GM12878 (cell line): ENCODE data around the gene GPC5. TPM values are rescaled to one million over a fixed set of nuclear protein-coding genes. Genes with fewer than 3 reads are reported as not detected.

Experiments used
- ATAC-seq: fragments of 200-7000 bp; cut with Tn5 transposase; 3 replicates; pipeline ENCODE4 v1.9.1; 2020; ENCODE audit warnings: mild to moderate bottlenecking, moderate library complexity
- BruUV-seq: library from RNA; stranded (reverse); fragments of 400-500 nt; replicated peaks from 2 replicates; lab custom pipeline; 2021; lab: Mats Ljungman, UMichigan
- CTCF ChIA-PET: fragments of 300-600 bp; sonication (Branson Sonifier 250); formaldehyde crosslinking; extraction: SDS; loops from one replicate; lab custom pipeline; 2021; ENCODE audit warnings: inconsistent platforms; lab: Yijun Ruan, JAX
- POLR2A ChIA-PET: fragments of 350-600 bp; formaldehyde crosslinking; extraction: SDS; loops from one replicate; lab custom pipeline; 2021; ENCODE audit warnings: inconsistent platforms; lab: Charles Lee
- RAD21 ChIA-PET: fragments of 300-600 bp; sonication (Branson Sonifier 250); formaldehyde crosslinking; loops from one replicate; lab custom pipeline; 2023; ENCODE audit warnings: antibody characterized with exemption; ENCODE audit not compliant: unreplicated experiment; lab: Charles Lee
- SMC1A ChIA-PET: fragments of 300-600 bp; sonication (Branson Sonifier 250); formaldehyde crosslinking; loops from one replicate; lab custom pipeline; 2023; ENCODE audit not compliant: unreplicated experiment, uncharacterized antibody; lab: Charles Lee
- DNase-seq: peaks from one replicate; pipeline ENCODE4 v3.0.0-alpha.2; 2011; ENCODE audit warnings: low read depth, low spot score
- FAIRE-seq: peaks from 3 replicates; lab custom pipeline; 2011; peaks lifted over from hg19 to GRCh38; lab: Jason Lieb, UNC
- H2AFZ ChIP-seq: 2 replicates; pipeline ENCODE4 v1.6.0; 2011; ENCODE audit warnings: low read depth, low read length, control low read depth; ENCODE audit not compliant: control insufficient read depth
- H3K27ac ChIP-seq: 2 replicates; pipeline ENCODE4 v1.5.1; 2011; ENCODE audit warnings: control low read depth; ENCODE audit not compliant: control insufficient read depth, insufficient read depth
- H3K27me3 ChIP-seq, 2 experiments: replicated peaks in 1 of 2; 2 replicates each; pipeline versions ENCODE4 v1.6.0 to v1.6.1; 2011; ENCODE audit warnings: low read length in 1 of 2; ENCODE audit not compliant: control insufficient read depth in 2 of 2, insufficient read depth in 2 of 2
- H3K36me3 ChIP-seq, 2 experiments: 2 replicates each; pipeline ENCODE4 v1.5.1; 2011; ENCODE audit warnings: low read length in 1 of 2; ENCODE audit not compliant: control insufficient read depth in 2 of 2, insufficient read depth in 2 of 2
- H3K4me1 ChIP-seq: 2 replicates; pipeline ENCODE4 v1.6.1; 2011; ENCODE audit warnings: mild to moderate bottlenecking, low read length, moderate library complexity, mixed read lengths; ENCODE audit not compliant: control insufficient read depth, insufficient read depth
- H3K4me2 ChIP-seq: 2 replicates; pipeline ENCODE4 v1.6.0; 2011; ENCODE audit warnings: control low read depth; ENCODE audit not compliant: control insufficient read depth, insufficient read depth
- H3K4me3 ChIP-seq: fragments of 200-600 bp; sonication (generic); 2 replicates; pipeline ENCODE4 v1.5.1; 2016
- H3K79me2 ChIP-seq: 2 replicates; pipeline ENCODE4 v1.6.0; 2011; ENCODE audit warnings: low read length; ENCODE audit not compliant: control insufficient read depth, insufficient read depth
- H3K9ac ChIP-seq: 2 replicates; pipeline ENCODE4 v1.8.0; 2011; ENCODE audit warnings: low read length, control low read depth, mixed read lengths; ENCODE audit not compliant: control insufficient read depth, insufficient read depth
- H3K9me3 ChIP-seq: replicated peaks from 3 replicates; pipeline ENCODE4 v1.5.1; 2011; ENCODE audit warnings: mild to moderate bottlenecking, low read length; ENCODE audit not compliant: control insufficient read depth, insufficient read depth
- H4K20me1 ChIP-seq: 2 replicates; pipeline ENCODE4 v1.6.0; 2011; ENCODE audit not compliant: control insufficient read depth, insufficient read depth
- ATF3 ChIP-seq: IDR thresholded peaks from 2 replicates; pipeline ENCODE4 v1.6.1; 2011; ENCODE audit warnings: low read depth, mild to moderate bottlenecking, low read length, moderate library complexity, borderline replicate concordance; ENCODE audit errors: extremely low read depth
- BCLAF1 ChIP-seq: fragments of 450-650 bp; IDR thresholded peaks from 2 replicates; pipeline ENCODE4 v1.6.1; 2017; ENCODE audit warnings: antibody characterized with exemption, mild to moderate bottlenecking, moderate library complexity
- CREM ChIP-seq: IDR thresholded peaks from 2 replicates; pipeline ENCODE4 v1.6.1; 2014; ENCODE audit warnings: antibody characterized with exemption, low read depth
- CTCF ChIP-seq, 3 experiments: IDR thresholded peaks in 2 of 3; conservative IDR thresholded peaks in 1 of 3; 2 replicates each; pipeline ENCODE4 v1.5.1; 2011; ENCODE audit warnings: low read depth in 3 of 3, low read length in 3 of 3, mild to moderate bottlenecking in 3 of 3, control low read depth in 2 of 3, moderate library complexity in 2 of 3, inconsistent platforms in 1 of 3, mixed read lengths in 1 of 3; ENCODE audit not compliant: control insufficient read depth in 2 of 3, insufficient read depth in 1 of 3; ENCODE audit errors: extremely low read depth in 1 of 3
- DPF2 ChIP-seq: fragments of 450-650 bp; IDR thresholded peaks from 2 replicates; pipeline ENCODE4 v1.6.1; 2017; ENCODE audit warnings: mild to moderate bottlenecking
- HDAC6 ChIP-seq: fragments of 200-600 bp; sonication (generic); IDR thresholded peaks from one replicate; pipeline ENCODE4 v1.8.0; 2017; ENCODE audit warnings: antibody characterized with exemption; ENCODE audit not compliant: unreplicated experiment
- HDGF ChIP-seq: fragments of 450-650 bp; IDR thresholded peaks from 2 replicates; pipeline ENCODE4 v1.6.1; 2016; ENCODE audit warnings: antibody characterized with exemption
- POU2F2 ChIP-seq: IDR thresholded peaks from 3 replicates; pipeline ENCODE4 v1.6.1; 2011; ENCODE audit warnings: low read depth, mild to moderate bottlenecking, low read length, borderline replicate concordance
- RBBP5 ChIP-seq: fragments of 200-600 bp; sonication (generic); conservative IDR thresholded peaks from 2 replicates; pipeline ENCODE4 v1.6.1; 2016
- TCF3 ChIP-seq: IDR thresholded peaks from 2 replicates; pipeline ENCODE4 v1.6.1; 2012; ENCODE audit warnings: low read depth, mild to moderate bottlenecking, low read length, borderline replicate concordance; ENCODE audit not compliant: insufficient read depth
- ZBTB40 ChIP-seq: fragments of 450-650 bp; IDR thresholded peaks from 2 replicates; pipeline ENCODE4 v1.6.1; 2016; ENCODE audit warnings: mild to moderate bottlenecking, moderate library complexity, borderline replicate concordance
- ZNF384 ChIP-seq: IDR thresholded peaks from 2 replicates; pipeline ENCODE4 v1.6.1; 2012; ENCODE audit warnings: low read depth, mild to moderate bottlenecking, low read length, improper control_type of control experiment, borderline replicate concordance
- WGBS: methylation state at CpG from one replicate; pipeline ENCODE4 v1.1.6; 2016; ENCODE audit warnings: low lambda C conversion rate; ENCODE audit not compliant: insufficient replicate concordance, insufficient coverage; ENCODE audit errors: missing lambda C conversion rate; 5-methylcytosine and 5-hydroxymethylcytosine counted together
- in situ Hi-C: fragments of 300-500 bp; cut with MboI; formaldehyde crosslinking; loops from 9 replicates; pipeline ENCODE4 v1.14.3; 2018; ENCODE audit warnings: mixed read lengths
- intact Hi-C: fragments of 100-400 bp; cut with micrococcal nuclease; formaldehyde crosslinking; loops from one replicate; pipeline ENCODE4 v1.14.2; 2022; ENCODE audit not compliant: unreplicated experiment
- polyA plus RNA-seq, 11 experiments: library from polyadenylated mRNA; depleted of rRNA in 4 of 11; unstranded in 6 of 11; stranded (reverse) in 5 of 11; fragments of >200 nt; fragmentation: Nextera tagmentation in 4 of 11; fragmentation: Illumina TruSeq in 1 of 11; extraction: Ambion mirVana in 4 of 11; extraction: Trizol in 1 of 11; gene quantifications; 1 replicate in 1 of 11; 2 replicates in 10 of 11; pipeline versions ENCODE4 v1.2.1 to v1.2.3, GENCODE V29; 2011 to 2016; ENCODE audit warnings: inconsistent platforms in 2 of 11, missing spikeins in 2 of 11, low read depth in 1 of 11
- total RNA-seq, 4 experiments: library from RNA; depleted of rRNA in 3 of 4; stranded (reverse); fragments of >200 nt in 3 of 4; fragmentation: Illumina TruSeq in 1 of 4; extraction: Trizol in 1 of 4; gene quantifications; 2 replicates each; pipeline versions ENCODE4 v1.2.1 to v1.2.3, GENCODE V29; 2013 to 2021

Gene GPC5
- total and polyA plus RNA-seq, 10 of the 15 experiments (the other 5 are each of a cell fraction or from before 2014, with no cell fraction given), result 0.05 to 0.87 (median 0.44) TPM; not detected in 1

- no peak for DNase-seq
- no peak for ATAC-seq
- H3K9ac ChIP-seq, result no peak overlapping the region
- H3K27me3 ChIP-seq, result no peaks in the 10 kb centered on the region
- H3K27ac ChIP-seq, result no peak overlapping the region
- ChIA-PET RAD21 (no interaction called here), SMC1A (no interaction called here), CTCF (interaction anchor here (0.7 kb wide), 1 partner anchor 34 kb away, joined by 3 read pairs; no protein-coding TSS in a partner anchor), POLR2A (no interaction called here)
- H3K9me3 ChIP-seq, result no peaks in the 10 kb centered on the region
- H3K36me3 ChIP-seq, result no peaks in the 10 kb centered on the region
- no peak for FAIRE-seq
- no peaks in the 10 kb centered on the region for H3K4me1 ChIP-seq
- WGBS, result 71% methylated on average over 3 of the region's 3 CpGs
- no peak overlapping the region for H3K4me2 ChIP-seq
- no peak overlapping the region for H2AFZ ChIP-seq
- in situ Hi-C loops (no loop called here), intact Hi-C loops (no loop called here)
- H4K20me1 ChIP-seq, result no peaks in the 10 kb centered on the region
- H3K4me3 ChIP-seq, result no peak overlapping the region
- no TSS peak for BruUV-seq
- H3K79me2 ChIP-seq, result no peaks in the 10 kb centered on the region
- no peak for TF ChIP-seq BCLAF1
- no peak for TF ChIP-seq TCF3
- TF ChIP-seq DPF2, result no peak
- no peak for TF ChIP-seq ZBTB40
- TF ChIP-seq HDAC6, result no peak
- no peak for TF ChIP-seq HDGF
- no peak for TF ChIP-seq POU2F2
- no peak for TF ChIP-seq ZNF384
- TF ChIP-seq ATF3, result no peak
- no peak for TF ChIP-seq RBBP5
- no peak for TF ChIP-seq CREM
- TF ChIP-seq CTCF (IDR thresholded peaks at IDR 0.05 in 2 of 3, conservative IDR thresholded peaks at IDR 0.05 in 1 of 3; ENCODE audit: control insufficient read depth in 2 of 3, extremely low read depth in 1 of 3, insufficient read depth in 1 of 3, low read depth in 3 of 3, low read length in 3 of 3), result no peak
These were observed 141.1 kb downstream of the GPC5 start for GRCh38 chr13:91539286-91540157.
